KMS-11 (cell line): ENCODE data around the gene GPBP1L1.

Experiments
- H2AFZ ChIP-seq: fragments of 200-600 bp; sonication (generic); 2 replicates; pipeline ENCODE4 v1.6.1; 2016; ENCODE audit warnings: antibody characterized with exemption, mixed run types, low read depth
- H3K27ac ChIP-seq: fragments of 200-600 bp; sonication (generic); 2 replicates; pipeline ENCODE4 v1.6.1; 2016; ENCODE audit warnings: mild to moderate bottlenecking, mixed run types
- H3K27me3 ChIP-seq: fragments of 200-600 bp; sonication (generic); 2 replicates; pipeline ENCODE4 v1.6.1; 2017; ENCODE audit warnings: mild to moderate bottlenecking, low read depth, mixed run types, moderate library complexity; ENCODE audit not compliant: insufficient read depth
- H3K36me3 ChIP-seq: fragments of 200-600 bp; sonication (generic); 2 replicates; pipeline ENCODE4 v1.6.1; 2017; ENCODE audit warnings: mild to moderate bottlenecking, mixed run types; ENCODE audit not compliant: insufficient read depth
- H3K4me1 ChIP-seq: fragments of 200-600 bp; sonication (generic); 2 replicates; pipeline ENCODE4 v1.6.1; 2016; ENCODE audit warnings: mild to moderate bottlenecking, low read depth, mixed run types; ENCODE audit not compliant: poor library complexity, severe bottlenecking
- H3K4me2 ChIP-seq: fragments of 200-600 bp; sonication (generic); 2 replicates; pipeline ENCODE4 v1.7.0; 2016; ENCODE audit warnings: mild to moderate bottlenecking, mixed run types
- H3K4me3 ChIP-seq: fragments of 200-600 bp; sonication (generic); IDR thresholded peaks from 2 replicates; pipeline ENCODE4 v1.6.1; 2017; ENCODE audit warnings: low read depth, low read length, mixed read lengths; ENCODE audit not compliant: insufficient read depth
- H3K79me2 ChIP-seq: fragments of 200-600 bp; sonication (generic); 2 replicates; pipeline ENCODE4 v1.6.1; 2016; ENCODE audit warnings: low read depth, mixed run types; ENCODE audit not compliant: insufficient read depth
- H3K9ac ChIP-seq: fragments of 200-600 bp; sonication (generic); 2 replicates; pipeline ENCODE4 v1.6.1; 2016; ENCODE audit warnings: mild to moderate bottlenecking, mixed run types
- H4K20me1 ChIP-seq: fragments of 200-600 bp; sonication (generic); 2 replicates; pipeline ENCODE4 v1.6.1; 2016; ENCODE audit warnings: mild to moderate bottlenecking, mixed run types; ENCODE audit not compliant: insufficient read depth
- CTCF ChIP-seq: fragments of 200-600 bp; sonication (generic); conservative IDR thresholded peaks from 2 replicates; pipeline ENCODE4 v1.6.1; 2017; ENCODE audit warnings: low read depth, mild to moderate bottlenecking, antibody characterized with exemption, low read length, moderate library complexity, mixed read lengths

Gene GPBP1L1

GRCh38 chr1:45615885-45616284, 70.4 kb downstream of the GPBP1L1 start:
- no peak for TF ChIP-seq CTCF
- Histone ChIP-seq H3K36me3 (peaks cover 20% of the 10 kb centered on the region; the same call in 1 of the 2 replicates), H3K27me3 (no peaks in the 10 kb centered on the region), H3K9ac (no peak overlapping the region), H4K20me1 (no peaks in the 10 kb centered on the region), H3K27ac (no peak overlapping the region), H3K79me2 (no peaks in the 10 kb centered on the region; the same call in 1 of the 2 replicates), H2AFZ (no peak overlapping the region), H3K4me2 (no peak overlapping the region), H3K4me3 (no peak overlapping the region), H3K4me1 (no peaks in the 10 kb centered on the region)

GRCh38 chr1:45612941-45613579, 73.3 kb downstream of the GPBP1L1 start:
- no peaks in the 10 kb centered on the region for H3K4me1 ChIP-seq

GRCh38 chr1:45610589-45611226, 75.6 kb downstream of the GPBP1L1 start:
- no peaks in the 10 kb centered on the region for H3K27me3 ChIP-seq
- no peak overlapping the region for H2AFZ ChIP-seq
- H3K79me2 ChIP-seq: peaks cover 8% of the 10 kb centered on the region; the same call in 1 of the 2 replicates
- no peaks in the 10 kb centered on the region for H3K4me1 ChIP-seq
- H3K4me3 ChIP-seq: no peak overlapping the region
- H3K4me2 ChIP-seq: no peak overlapping the region
- peaks cover 23% of the 10 kb centered on the region; the same call in 1 of the 2 replicates for H3K36me3 ChIP-seq
- TF ChIP-seq CTCF: no peak
- no peak overlapping the region for H3K27ac ChIP-seq
- H4K20me1 ChIP-seq: no peaks in the 10 kb centered on the region
- H3K9ac ChIP-seq: no peak overlapping the region

More at GRCh38 chr1:45612941-45613579, 73.3 kb downstream of the GPBP1L1 start:
- Histone ChIP-seq H3K9ac (no peak overlapping the region), H3K4me2 (no peak overlapping the region), H3K79me2 (no peaks in the 10 kb centered on the region; the same call in 1 of the 2 replicates), H3K4me3 (no peak overlapping the region), H3K27me3 (no peaks in the 10 kb centered on the region), H3K36me3 (peaks cover 20% of the 10 kb centered on the region; the same call in 1 of the 2 replicates), H3K27ac (no peak overlapping the region), H4K20me1 (no peaks in the 10 kb centered on the region), H2AFZ (no peak overlapping the region)
- TF ChIP-seq CTCF: no peak

- Histone ChIP-seq H3K4me1 (no peaks in the 10 kb centered on the region), H4K20me1 (no peaks in the 10 kb centered on the region), H3K4me2 (no peak overlapping the region), H3K79me2 (peaks cover 24% of the 10 kb centered on the region; the same call in 1 of the 2 replicates), H3K4me3 (no peak overlapping the region), H3K27ac (no peak overlapping the region), H3K36me3 (peaks cover 10% of the 10 kb centered on the region; the same call in 1 of the 2 replicates), H3K9ac (no peak overlapping the region), H2AFZ (no peak overlapping the region), H3K27me3 (no peaks in the 10 kb centered on the region)
- no peak for TF ChIP-seq CTCF
These were observed 77.9 kb downstream of the GPBP1L1 start for GRCh38 chr1:45608175-45609156.
